Measurements from ENCODE around the gene LSM7. TPM values are rescaled to one million over a fixed set of nuclear protein-coding genes. Genes with fewer than 3 reads are reported as not detected.
A peak's percentile ranks its signal among the peaks of the same experiment; 100 is the strongest.

Gene LSM7
- total and polyA plus RNA-seq, 9 of the 15 experiments (the other 6 are each of a cell fraction or from before 2014, with no cell fraction given): 40.5 to 690 (median 265) TPM

DNA sequence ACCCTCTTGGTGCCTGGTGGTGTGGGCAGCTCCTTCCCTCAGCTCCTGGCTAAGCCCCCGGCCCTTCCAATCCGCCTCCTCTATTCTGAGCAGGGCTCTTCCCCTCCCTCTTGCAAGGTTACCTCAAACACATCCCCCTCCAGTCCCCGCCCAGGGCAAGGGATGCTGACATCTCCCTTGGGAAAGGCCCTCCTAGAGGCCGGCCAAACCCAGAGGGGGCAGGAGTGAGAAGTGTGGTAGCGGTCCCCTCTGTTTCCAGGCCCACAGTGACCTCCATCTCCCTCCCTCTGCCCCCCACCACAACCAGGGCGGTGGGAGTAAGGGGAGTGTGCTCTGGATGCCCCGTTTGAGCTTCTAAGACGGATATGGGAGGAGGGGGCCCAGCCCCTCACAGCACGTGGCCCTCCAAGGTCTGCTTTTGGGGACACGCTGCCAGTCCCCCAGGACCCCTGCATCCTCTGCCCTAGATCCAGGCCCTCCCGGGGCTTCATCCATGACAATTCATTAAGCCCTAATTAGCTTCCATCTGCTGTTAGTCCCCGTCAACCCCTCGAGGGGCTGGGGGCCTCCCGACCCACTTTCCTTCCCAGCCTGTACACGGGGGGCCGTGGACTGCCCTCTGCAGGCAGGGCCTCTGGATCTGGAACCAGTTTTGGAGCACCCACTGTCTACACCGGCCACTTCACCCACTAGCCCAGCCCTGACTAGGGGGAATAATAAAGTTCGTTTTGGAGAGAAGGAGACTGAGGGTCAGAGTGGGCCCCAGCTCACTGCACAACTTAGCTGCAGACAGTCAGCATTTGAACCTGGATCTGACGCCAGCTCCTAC is 22.7 kb downstream of the LSM7 start:
- Histone ChIP-seq H3K9me1 (ENCODE audit: control insufficient read depth, insufficient read depth, low read length) (peaks cover 3% of the 10 kb centered on the region), H3K4me1 (replicated peaks in 1 of 2; ENCODE audit: control insufficient read depth in 2 of 2, insufficient read depth in 2 of 2, low read length in 2 of 2) (peaks cover 3 to 60% of the 10 kb centered on the region in 2 experiments; a peak in 3 of 5 replicates), H3K79me2 (ENCODE audit: control insufficient read depth, insufficient read depth, low read length) (no peaks in the 10 kb centered on the region), H4K20me1 (replicated peaks; ENCODE audit: control insufficient read depth, insufficient read depth, low read length) (no peaks in the 10 kb centered on the region), H3K4me3 (no peak overlapping the region), H3K9me3 (replicated peaks; ENCODE audit: control insufficient read depth, insufficient read depth, low read depth, low read length) (no peaks in the 10 kb centered on the region), H3K4me2 (ENCODE audit: insufficient read depth, low read length) (no peak overlapping the region), H3K36me3 (ENCODE audit: control insufficient read depth, insufficient read depth, low read length) (no peaks in the 10 kb centered on the region), H2AFZ (ENCODE audit: low read depth, low read length) (no peak overlapping the region), H3K27me3 (ENCODE audit: control insufficient read depth in 2 of 2, insufficient read depth in 2 of 2, low read length in 2 of 2) (peaks cover 0 to 13% of the 10 kb centered on the region in 2 experiments; a peak in 2 of 5 replicates), H3K27ac (ENCODE audit: extremely low read depth, low read depth, low read length) (no peak overlapping the region), H3K9ac (ENCODE audit: insufficient read depth in 1 of 2, low read depth in 2 of 2, low read length in 2 of 2) (peak overlapping the region in 1 of 2 experiments; percentile 26; a peak in 1 of 4 replicates)
- intact Hi-C loops (cut with micrococcal nuclease) (no loop called here), in situ Hi-C loops (cut with MboI) (no loop called here)
- BruUV-seq (replicated peaks): no TSS peak
- ChIA-PET POLR2A (interaction anchor here (0.6 to 1.6 kb wide), 5 partner anchors 11 to 35 kb away, joined by 3 to 6 read pairs (median 4); no protein-coding TSS in a partner anchor), CTCF (ENCODE audit: low intra/inter-chr PET ratio) (no interaction called here)
- WGBS (ENCODE audit: insufficient coverage, low coverage, missing lambda C conversion rate): 30% methylated on average over 18 of the region's 19 CpGs
- ATAC-seq: no peak
- DNase-seq (ENCODE audit: extremely low read depth in 1 of 4, low spot score in 3 of 4): no peak
- no peak for FAIRE-seq
- TF ChIP-seq CHCHD3 (CRISPR knock-in tag; IDR thresholded peaks at IDR 0.05) (no peak), ZBTB2 (IDR thresholded peaks at IDR 0.05) (no peak), ZNF143 (CRISPR knock-in tag; IDR thresholded peaks at IDR 0.05) (no peak), CTCFL (IDR thresholded peaks at IDR 0.05; ENCODE audit: borderline replicate concordance, insufficient read depth, low read depth, low read length, poor library complexity, severe bottlenecking) (no peak), U2AF1 (optimal IDR thresholded peaks at IDR 0.05; ENCODE audit: low read depth, low read length) (no peak), SMAD1 (IDR thresholded peaks at IDR 0.05; ENCODE audit: low read depth, low read length, partially characterized antibody) (no peak), SLC30A9 (CRISPR knock-in tag; IDR thresholded peaks at IDR 0.05) (no peak)
- TF ChIP-seq, protein P1, sequence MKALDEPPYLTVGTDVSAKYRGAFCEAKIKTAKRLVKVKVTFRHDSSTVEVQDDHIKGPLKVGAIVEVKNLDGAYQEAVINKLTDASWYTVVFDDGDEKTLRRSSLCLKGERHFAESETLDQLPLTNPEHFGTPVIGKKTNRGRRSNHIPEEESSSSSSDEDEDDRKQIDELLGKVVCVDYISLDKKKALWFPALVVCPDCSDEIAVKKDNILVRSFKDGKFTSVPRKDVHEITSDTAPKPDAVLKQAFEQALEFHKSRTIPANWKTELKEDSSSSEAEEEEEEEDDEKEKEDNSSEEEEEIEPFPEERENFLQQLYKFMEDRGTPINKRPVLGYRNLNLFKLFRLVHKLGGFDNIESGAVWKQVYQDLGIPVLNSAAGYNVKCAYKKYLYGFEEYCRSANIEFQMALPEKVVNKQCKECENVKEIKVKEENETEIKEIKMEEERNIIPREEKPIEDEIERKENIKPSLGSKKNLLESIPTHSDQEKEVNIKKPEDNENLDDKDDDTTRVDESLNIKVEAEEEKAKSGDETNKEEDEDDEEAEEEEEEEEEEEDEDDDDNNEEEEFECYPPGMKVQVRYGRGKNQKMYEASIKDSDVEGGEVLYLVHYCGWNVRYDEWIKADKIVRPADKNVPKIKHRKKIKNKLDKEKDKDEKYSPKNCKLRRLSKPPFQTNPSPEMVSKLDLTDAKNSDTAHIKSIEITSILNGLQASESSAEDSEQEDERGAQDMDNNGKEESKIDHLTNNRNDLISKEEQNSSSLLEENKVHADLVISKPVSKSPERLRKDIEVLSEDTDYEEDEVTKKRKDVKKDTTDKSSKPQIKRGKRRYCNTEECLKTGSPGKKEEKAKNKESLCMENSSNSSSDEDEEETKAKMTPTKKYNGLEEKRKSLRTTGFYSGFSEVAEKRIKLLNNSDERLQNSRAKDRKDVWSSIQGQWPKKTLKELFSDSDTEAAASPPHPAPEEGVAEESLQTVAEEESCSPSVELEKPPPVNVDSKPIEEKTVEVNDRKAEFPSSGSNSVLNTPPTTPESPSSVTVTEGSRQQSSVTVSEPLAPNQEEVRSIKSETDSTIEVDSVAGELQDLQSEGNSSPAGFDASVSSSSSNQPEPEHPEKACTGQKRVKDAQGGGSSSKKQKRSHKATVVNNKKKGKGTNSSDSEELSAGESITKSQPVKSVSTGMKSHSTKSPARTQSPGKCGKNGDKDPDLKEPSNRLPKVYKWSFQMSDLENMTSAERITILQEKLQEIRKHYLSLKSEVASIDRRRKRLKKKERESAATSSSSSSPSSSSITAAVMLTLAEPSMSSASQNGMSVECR (CRISPR knock-in tag; IDR thresholded peaks at IDR 0.05): no peak

All from K562 (cell line).